Vagina (tissue), 2 donors: Measurements from ENCODE around the gene CLEC5A.

Experiments used
- CTCF ChIP-seq, 3 experiments: fragments of 450-650 bp in 2 of 3; fragments of 200-600 bp in 1 of 3; sonication (generic) in 1 of 3; IDR thresholded peaks; one replicate each; pipeline ENCODE4 v1.5.1; 2017 to 2019; ENCODE audit warnings: antibody characterized with exemption in 3 of 3, mild to moderate bottlenecking in 2 of 3, moderate library complexity in 2 of 3
- POLR2A ChIP-seq, 2 donors: fragments of 450-650 bp; IDR thresholded peaks; one replicate each; pipeline ENCODE4 v1.6.1; 2017; ENCODE audit warnings: antibody characterized with exemption in 2 of 2, mild to moderate bottlenecking in 2 of 2, moderate library complexity in 2 of 2
- POLR2AphosphoS5 ChIP-seq, 2 donors: sonication (generic); formaldehyde crosslinking; IDR thresholded peaks; one replicate each; pipeline ENCODE4 v1.9.0; 2017; ENCODE audit warnings: antibody characterized with exemption in 2 of 2, mild to moderate bottlenecking in 2 of 2, low read depth in 1 of 2; ENCODE audit not compliant: insufficient read depth in 1 of 2

GRCh38 chr7:141944811-141945210 is 2.0 kb downstream of the CLEC5A start:
- TF ChIP-seq POLR2AphosphoS5 (IDR thresholded peaks at IDR 0.05; ENCODE audit: insufficient read depth in 1 of 2, low read depth in 1 of 2) (no peak), CTCF (IDR thresholded peaks at IDR 0.05) (no peak), POLR2A (IDR thresholded peaks at IDR 0.05) (no peak)
